ENCODE measurements around the gene ESR1.
"Not testable (repeated sequence)": the region's sequence is repeated elsewhere in the genome, so short reads cannot be mapped to it uniquely, and the experiment has no call there.

ESR1 gene

DNA sequence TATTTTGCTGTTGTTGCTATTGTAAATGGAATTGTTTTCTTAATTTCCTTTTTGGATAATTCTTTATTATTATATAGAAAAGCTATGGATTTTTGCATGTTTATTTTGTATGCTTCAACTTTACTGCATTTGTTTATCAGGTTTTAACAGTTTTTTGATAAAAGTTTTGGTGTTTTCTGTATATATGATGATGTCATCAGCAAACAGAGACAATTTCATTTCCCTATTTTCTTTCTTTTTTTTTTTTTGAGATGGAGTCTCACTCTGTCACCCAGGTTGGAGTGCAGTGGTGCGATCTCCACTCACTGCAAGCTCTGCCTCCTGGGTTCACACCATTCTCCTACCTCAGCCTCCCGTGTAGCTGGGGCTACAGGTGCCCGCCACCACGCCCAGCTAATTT is 156.9 kb downstream of the ESR1 start:
- not testable (repeated sequence) for H3K36me3 ChIP-seq (ENCODE audit: control insufficient read depth, insufficient read depth, low read length); H3K9ac ChIP-seq (ENCODE audit: low read length); H3K27ac ChIP-seq (ENCODE audit: low read depth, low read length); H3K4me1 ChIP-seq (ENCODE audit: control insufficient read depth, insufficient read depth, low read length); H3K4me3 ChIP-seq (ENCODE audit: low read length); H3K27me3 ChIP-seq (ENCODE audit: control insufficient read depth, insufficient read depth, low read length)

DNA sequence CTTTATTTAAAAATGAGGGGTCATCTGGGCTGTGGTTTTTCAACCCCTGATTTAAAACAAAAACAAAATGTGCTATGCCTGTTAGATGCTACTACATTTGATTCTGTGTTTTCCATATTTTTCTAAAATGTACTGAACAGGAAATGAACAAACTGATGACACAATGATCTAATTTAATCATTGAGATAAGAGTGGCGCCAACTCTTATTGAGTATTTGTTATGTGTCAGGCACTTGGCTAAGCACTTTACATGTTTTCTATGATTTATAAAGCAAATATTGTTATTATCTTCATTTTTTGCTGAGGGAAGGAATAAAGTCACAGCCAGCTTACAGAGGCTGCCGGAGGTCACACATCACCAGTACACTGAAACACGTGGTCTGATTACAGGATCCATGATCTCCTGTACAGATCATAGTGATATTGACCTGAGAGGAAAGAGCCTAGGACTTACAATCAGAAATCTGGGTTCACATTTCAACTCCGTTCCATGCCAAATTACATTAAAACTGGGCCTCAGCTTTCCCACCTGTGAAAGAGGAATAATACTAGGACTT is 166.7 kb downstream of the ESR1 start:
- Histone ChIP-seq H3K27ac (ENCODE audit: low read depth, low read length) (no peak overlapping the region), H3K9ac (ENCODE audit: low read length) (no peak overlapping the region), H3K4me3 (ENCODE audit: low read length) (no peak overlapping the region), H3K4me1 (ENCODE audit: control insufficient read depth, insufficient read depth, low read length) (no peaks in the 10 kb centered on the region), H3K27me3 (ENCODE audit: control insufficient read depth, insufficient read depth, low read length) (no peaks in the 10 kb centered on the region), H3K36me3 (ENCODE audit: control insufficient read depth, insufficient read depth, low read length) (no peaks in the 10 kb centered on the region)

DNA sequence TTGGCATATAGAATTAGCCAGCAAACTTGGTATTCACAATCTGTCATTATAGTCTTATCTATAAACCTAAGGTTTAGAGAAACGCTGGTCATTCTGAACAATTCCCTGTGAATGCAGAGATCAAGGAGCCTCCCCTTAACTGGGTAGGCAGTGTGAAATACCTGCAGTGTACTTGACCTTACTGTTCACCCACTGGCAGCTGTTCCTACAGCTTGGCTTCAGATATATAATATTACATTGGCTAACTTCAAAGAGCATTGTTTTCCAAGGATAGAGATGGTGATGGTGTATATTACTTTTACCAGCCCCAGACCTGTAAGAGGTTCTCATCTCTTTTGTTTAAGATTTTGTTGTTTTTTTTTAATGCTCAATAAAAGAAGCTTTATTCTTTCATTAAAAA is 168.3 kb downstream of the ESR1 start:
- Histone ChIP-seq H3K4me3 (ENCODE audit: low read length) (no peak overlapping the region), H3K27ac (ENCODE audit: low read depth, low read length) (no peak overlapping the region), H3K27me3 (ENCODE audit: control insufficient read depth, insufficient read depth, low read length) (no peaks in the 10 kb centered on the region), H3K4me1 (ENCODE audit: control insufficient read depth, insufficient read depth, low read length) (no peaks in the 10 kb centered on the region), H3K9ac (ENCODE audit: low read length) (no peak overlapping the region), H3K36me3 (ENCODE audit: control insufficient read depth, insufficient read depth, low read length) (no peaks in the 10 kb centered on the region)

DNA sequence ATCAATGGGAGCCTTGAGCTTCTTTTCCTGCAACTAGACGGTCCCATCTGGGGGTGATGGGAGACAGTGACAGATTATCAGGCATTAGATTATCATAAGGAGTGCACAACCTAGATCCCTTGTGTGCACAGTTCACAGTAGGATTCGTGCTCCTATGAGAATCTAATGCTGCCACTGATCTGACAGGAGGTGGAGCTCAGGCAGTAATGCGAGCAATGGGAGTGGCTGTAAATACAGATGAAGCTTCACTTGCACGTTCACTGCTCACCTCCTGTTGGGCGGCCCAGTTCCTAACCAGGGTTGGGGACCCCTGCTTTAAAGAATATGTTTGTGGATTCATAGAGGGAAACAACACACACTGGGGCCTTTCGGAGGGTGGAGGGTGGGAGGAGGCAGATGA is 180.7 kb downstream of the ESR1 start:
- not testable (repeated sequence) for H3K36me3 ChIP-seq (ENCODE audit: control insufficient read depth, insufficient read depth, low read length); H3K4me1 ChIP-seq (ENCODE audit: control insufficient read depth, insufficient read depth, low read length); H3K27me3 ChIP-seq (ENCODE audit: control insufficient read depth, insufficient read depth, low read length); H3K27ac ChIP-seq (ENCODE audit: low read depth, low read length); H3K9ac ChIP-seq (ENCODE audit: low read length); H3K4me3 ChIP-seq (ENCODE audit: low read length)

DNA sequence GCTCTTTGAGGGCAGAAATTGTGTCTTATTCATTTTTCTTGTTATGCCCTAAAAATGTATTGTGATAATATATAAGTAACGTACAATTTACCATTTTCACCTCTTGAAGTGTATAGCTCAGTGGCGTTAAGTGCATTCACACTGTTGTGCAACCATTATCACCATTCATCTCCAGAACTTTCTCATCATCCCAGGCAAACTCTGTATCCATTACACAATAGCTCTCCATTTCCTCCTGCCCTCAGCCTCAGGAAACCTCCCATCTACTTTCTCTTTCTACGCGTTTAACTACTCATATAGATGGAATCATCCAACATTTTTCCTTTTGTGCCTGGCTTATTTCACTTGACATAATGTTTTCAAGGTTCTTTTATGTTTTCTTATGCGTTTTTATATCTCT is 184.6 kb downstream of the ESR1 start:
- no peak overlapping the region for H3K4me3 ChIP-seq (ENCODE audit: low read length)
- no peaks in the 10 kb centered on the region for H3K27me3 ChIP-seq (ENCODE audit: control insufficient read depth, insufficient read depth, low read length)
- no peak overlapping the region for H3K9ac ChIP-seq (ENCODE audit: low read length)
- no peak overlapping the region for H3K27ac ChIP-seq (ENCODE audit: low read depth, low read length)
- H3K36me3 ChIP-seq (ENCODE audit: control insufficient read depth, insufficient read depth, low read length) = no peaks in the 10 kb centered on the region
- H3K4me1 ChIP-seq (ENCODE audit: control insufficient read depth, insufficient read depth, low read length) = no peaks in the 10 kb centered on the region

DNA sequence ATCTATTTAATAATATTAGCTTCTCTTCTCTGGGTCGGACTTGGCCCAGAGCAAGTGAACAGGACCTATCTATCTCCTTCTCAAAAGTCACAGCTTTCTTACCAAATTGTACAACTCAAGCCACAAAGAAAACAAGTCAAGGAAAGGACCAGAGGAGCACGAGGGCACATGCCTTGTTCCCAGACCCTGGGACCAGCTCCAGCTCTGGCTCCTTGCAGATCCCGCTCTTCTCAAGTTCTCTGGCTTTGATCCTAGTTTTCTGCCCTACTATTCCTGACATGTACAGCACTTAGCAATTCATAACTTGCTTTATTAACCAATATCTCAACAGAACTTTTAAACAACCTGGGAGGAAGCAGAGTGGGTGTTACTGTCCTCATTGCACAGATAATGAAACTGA is 185.9 kb downstream of the ESR1 start:
- no peak overlapping the region for H3K27ac ChIP-seq (ENCODE audit: low read depth, low read length)
- H3K36me3 ChIP-seq (ENCODE audit: control insufficient read depth, insufficient read depth, low read length) = no peaks in the 10 kb centered on the region
- H3K27me3 ChIP-seq (ENCODE audit: control insufficient read depth, insufficient read depth, low read length) = no peaks in the 10 kb centered on the region
- no peaks in the 10 kb centered on the region for H3K4me1 ChIP-seq (ENCODE audit: control insufficient read depth, insufficient read depth, low read length)
- no peak overlapping the region for H3K9ac ChIP-seq (ENCODE audit: low read length)
- H3K4me3 ChIP-seq (ENCODE audit: low read length) = no peak overlapping the region

DNA sequence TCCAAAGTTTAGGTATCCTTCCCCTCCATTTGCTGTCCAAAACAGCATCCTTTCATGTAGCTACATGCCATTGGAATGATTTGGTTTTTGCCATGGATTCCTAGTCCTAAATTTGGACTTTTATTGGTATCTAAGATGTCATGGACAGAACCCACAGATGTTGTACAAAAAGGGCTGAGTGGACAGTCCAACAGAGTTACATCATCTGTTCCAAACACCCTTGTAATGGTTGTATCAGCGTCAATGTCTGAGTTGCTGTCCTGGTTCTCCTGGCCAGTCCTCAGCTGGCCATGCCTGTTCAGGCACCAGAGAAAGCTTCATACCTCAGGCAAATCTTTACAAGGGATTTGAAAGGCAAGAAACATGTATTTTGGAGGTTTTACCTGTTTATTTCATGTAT is 191.3 kb downstream of the ESR1 start:
- Histone ChIP-seq H3K9ac (ENCODE audit: low read length) (no peak overlapping the region), H3K27ac (ENCODE audit: low read depth, low read length) (no peak overlapping the region), H3K27me3 (ENCODE audit: control insufficient read depth, insufficient read depth, low read length) (no peaks in the 10 kb centered on the region), H3K4me1 (ENCODE audit: control insufficient read depth, insufficient read depth, low read length) (no peaks in the 10 kb centered on the region), H3K36me3 (ENCODE audit: control insufficient read depth, insufficient read depth, low read length) (no peaks in the 10 kb centered on the region), H3K4me3 (ENCODE audit: low read length) (no peak overlapping the region)

DNA sequence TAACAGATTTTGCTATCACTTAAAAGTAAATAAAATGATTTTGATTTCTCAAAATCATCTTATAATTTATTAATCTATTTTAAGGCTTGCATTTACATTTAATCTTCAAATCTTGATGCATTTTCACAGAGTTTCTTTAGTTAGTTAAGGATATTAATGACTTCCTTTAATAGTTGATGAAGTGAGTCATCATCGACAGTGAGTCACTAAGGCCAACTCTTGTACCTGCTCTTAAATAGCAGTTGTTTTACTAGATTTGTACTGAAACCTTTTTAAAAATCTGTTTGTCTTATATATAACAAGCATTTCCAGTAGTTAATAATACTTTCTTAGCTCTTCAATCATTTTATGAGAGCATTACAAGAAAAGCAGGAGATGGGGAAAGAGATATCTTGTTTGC is 191.7 kb downstream of the ESR1 start:
- no peaks in the 10 kb centered on the region for H3K36me3 ChIP-seq (ENCODE audit: control insufficient read depth, insufficient read depth, low read length)

DNA sequence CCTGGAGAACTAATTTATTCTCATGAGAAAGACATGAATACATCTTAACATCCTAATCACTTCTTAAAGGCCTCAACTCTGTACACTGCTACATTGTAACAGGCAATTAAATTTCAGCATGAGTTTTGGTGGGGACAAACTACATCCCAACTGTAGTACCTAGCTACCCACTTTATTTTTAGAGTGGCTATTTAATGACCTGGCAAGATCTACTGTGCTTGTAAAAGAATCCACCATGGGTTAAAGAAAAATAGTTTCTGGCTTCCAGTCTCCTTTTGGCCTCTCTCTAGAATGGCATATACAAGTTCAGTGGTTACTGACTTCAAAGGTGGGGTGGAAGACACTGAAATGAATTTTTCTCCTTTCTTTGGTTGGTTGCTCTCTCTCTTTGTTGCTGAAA is 193.9 kb downstream of the ESR1 start:
- Histone ChIP-seq H3K4me3 (ENCODE audit: low read length) (no peak overlapping the region), H3K27me3 (ENCODE audit: control insufficient read depth, insufficient read depth, low read length) (no peaks in the 10 kb centered on the region), H3K27ac (ENCODE audit: low read depth, low read length) (no peak overlapping the region), H3K9ac (ENCODE audit: low read length) (no peak overlapping the region), H3K4me1 (ENCODE audit: control insufficient read depth, insufficient read depth, low read length) (no peaks in the 10 kb centered on the region), H3K36me3 (ENCODE audit: control insufficient read depth, insufficient read depth, low read length) (no peaks in the 10 kb centered on the region)

More for the DNA sequence above, 191.7 kb downstream of the ESR1 start:
- Histone ChIP-seq H3K27ac (ENCODE audit: low read depth, low read length) (no peak overlapping the region), H3K27me3 (ENCODE audit: control insufficient read depth, insufficient read depth, low read length) (no peaks in the 10 kb centered on the region), H3K4me3 (ENCODE audit: low read length) (no peak overlapping the region), H3K4me1 (ENCODE audit: control insufficient read depth, insufficient read depth, low read length) (no peaks in the 10 kb centered on the region), H3K9ac (ENCODE audit: low read length) (no peak overlapping the region)

DNA sequence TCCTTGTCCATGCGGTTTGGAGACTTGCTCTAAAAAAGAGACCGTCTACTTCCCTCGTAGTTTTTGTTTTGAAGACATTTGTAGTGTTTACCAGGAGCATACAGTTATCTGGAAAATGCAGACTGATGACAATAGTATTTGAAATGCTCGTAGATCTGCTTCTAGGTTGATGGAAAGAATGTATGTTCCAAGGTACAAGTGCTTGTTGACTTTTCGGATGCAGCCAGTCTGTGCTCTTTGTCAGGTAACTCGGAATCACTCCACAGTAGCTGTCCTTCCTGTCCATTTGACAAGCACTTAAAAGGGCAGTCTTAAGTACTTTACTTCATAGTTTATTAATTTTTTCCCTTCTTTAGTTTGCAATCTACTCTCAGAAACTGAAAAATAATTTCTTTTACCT is 194.8 kb downstream of the ESR1 start:
- no peaks in the 10 kb centered on the region for H3K36me3 ChIP-seq (ENCODE audit: control insufficient read depth, insufficient read depth, low read length)
- H3K27ac ChIP-seq (ENCODE audit: low read depth, low read length) = no peak overlapping the region
- no peak overlapping the region for H3K4me3 ChIP-seq (ENCODE audit: low read length)
- no peaks in the 10 kb centered on the region for H3K27me3 ChIP-seq (ENCODE audit: control insufficient read depth, insufficient read depth, low read length)
- H3K4me1 ChIP-seq (ENCODE audit: control insufficient read depth, insufficient read depth, low read length) = no peaks in the 10 kb centered on the region
- H3K9ac ChIP-seq (ENCODE audit: low read length) = no peak overlapping the region

DNA sequence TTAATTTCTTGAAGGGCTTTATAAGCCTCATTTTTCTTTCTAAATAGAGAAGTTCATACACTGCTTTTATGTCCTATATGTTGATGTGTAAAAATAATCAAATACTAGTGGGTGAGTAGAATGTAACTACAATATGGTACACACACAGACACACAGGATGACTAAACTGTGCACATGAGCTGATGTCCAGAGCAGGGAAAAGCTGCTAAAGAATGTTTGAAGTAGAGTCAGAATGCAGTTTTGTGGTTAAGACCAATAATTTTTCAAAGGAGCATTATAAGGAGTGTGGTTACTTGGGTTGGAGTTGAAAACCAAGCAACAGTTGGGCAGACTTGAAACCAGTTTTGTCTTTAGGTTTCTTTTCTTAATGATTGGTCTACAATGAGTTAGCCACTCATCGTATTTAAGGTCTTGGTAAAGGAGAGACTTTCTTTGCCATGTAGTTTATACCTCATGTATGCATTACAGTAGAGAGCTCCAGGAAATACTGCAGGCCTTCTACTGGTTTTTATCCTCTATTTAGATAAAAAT is 196.6 kb downstream of the ESR1 start:
- no peak overlapping the region for H3K4me3 ChIP-seq (ENCODE audit: low read length)
- H3K4me1 ChIP-seq (ENCODE audit: control insufficient read depth, insufficient read depth, low read length) = no peaks in the 10 kb centered on the region
- H3K36me3 ChIP-seq (ENCODE audit: control insufficient read depth, insufficient read depth, low read length) = no peaks in the 10 kb centered on the region
- no peaks in the 10 kb centered on the region for H3K27me3 ChIP-seq (ENCODE audit: control insufficient read depth, insufficient read depth, low read length)
- H3K27ac ChIP-seq (ENCODE audit: low read depth, low read length) = no peak overlapping the region
- no peak overlapping the region for H3K9ac ChIP-seq (ENCODE audit: low read length)

DNA sequence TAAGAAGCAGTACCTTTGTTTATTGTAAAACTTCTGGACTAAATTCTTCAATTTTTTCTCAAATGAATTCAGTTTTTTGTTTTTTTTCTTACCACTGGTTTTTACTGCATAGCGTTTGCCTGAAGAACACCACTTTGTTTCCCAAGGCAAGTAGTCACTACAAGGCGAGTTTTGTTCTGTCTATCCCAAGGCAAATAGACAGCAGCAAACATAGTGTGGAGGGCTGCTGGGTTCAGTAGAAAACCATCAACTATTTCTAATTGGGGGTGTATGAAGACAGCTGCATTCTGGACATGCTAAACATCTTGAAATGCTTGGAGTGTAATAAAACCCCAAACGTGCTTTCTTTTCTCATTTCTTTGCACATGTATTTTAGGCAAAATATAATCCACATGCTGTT is 197.4 kb downstream of the ESR1 start:
- Histone ChIP-seq H3K9ac (ENCODE audit: low read length) (no peak overlapping the region), H3K36me3 (ENCODE audit: control insufficient read depth, insufficient read depth, low read length) (no peaks in the 10 kb centered on the region), H3K27ac (ENCODE audit: low read depth, low read length) (no peak overlapping the region), H3K4me1 (ENCODE audit: control insufficient read depth, insufficient read depth, low read length) (no peaks in the 10 kb centered on the region), H3K4me3 (ENCODE audit: low read length) (no peak overlapping the region), H3K27me3 (ENCODE audit: control insufficient read depth, insufficient read depth, low read length) (no peaks in the 10 kb centered on the region)

DNA sequence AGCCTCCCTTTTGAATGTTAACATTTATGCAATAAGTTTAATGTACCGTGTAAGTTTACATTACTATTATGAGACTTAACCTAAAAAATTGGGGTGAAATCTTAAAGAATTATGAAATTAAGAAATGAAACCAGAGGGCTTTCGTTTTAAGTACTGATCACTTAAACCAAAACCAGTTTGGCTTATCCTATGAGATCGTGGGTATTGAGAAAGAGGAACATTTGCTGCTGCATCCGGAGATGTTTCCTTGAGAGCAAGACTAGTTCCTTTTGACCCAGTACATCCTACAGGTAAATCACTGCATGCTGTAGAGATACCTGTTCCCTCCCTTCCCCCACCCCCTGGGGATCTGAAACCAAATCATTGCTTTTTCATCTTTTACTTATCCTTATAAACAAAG is 201.3 kb downstream of the ESR1 start:
- no peaks in the 10 kb centered on the region for H3K27me3 ChIP-seq (ENCODE audit: control insufficient read depth, insufficient read depth, low read length)
- no peak overlapping the region for H3K9ac ChIP-seq (ENCODE audit: low read length)
- H3K27ac ChIP-seq (ENCODE audit: low read depth, low read length) = no peak overlapping the region
- H3K4me3 ChIP-seq (ENCODE audit: low read length) = no peak overlapping the region
- no peaks in the 10 kb centered on the region for H3K4me1 ChIP-seq (ENCODE audit: control insufficient read depth, insufficient read depth, low read length)
- no peaks in the 10 kb centered on the region for H3K36me3 ChIP-seq (ENCODE audit: control insufficient read depth, insufficient read depth, low read length)
